SU-DHL-6 (cell line): ENCODE data around the gene BMP6.

Experiments
- H2AFZ ChIP-seq: fragments of 200-600 bp; sonication (generic); 2 replicates; pipeline ENCODE4 v1.6.1; 2014; ENCODE audit warnings: low read depth, mild to moderate bottlenecking, moderate library complexity, mixed read lengths, antibody characterized with exemption, low read length; ENCODE audit not compliant: severe bottlenecking
- H3F3A ChIP-seq: fragments of 200-600 bp; shearing (Covaris generic); 2 replicates; pipeline ENCODE4 v1.6.0; 2016; ENCODE audit warnings: antibody characterized with exemption, mild to moderate bottlenecking; ENCODE audit not compliant: insufficient read depth
- H3K27ac ChIP-seq: fragments of 200-600 bp; sonication (generic); 2 replicates; pipeline ENCODE4 v1.5.1; 2016; ENCODE audit warnings: low read depth, mild to moderate bottlenecking, low read length, moderate library complexity, mixed read lengths
- H3K27me3 ChIP-seq: fragments of 200-600 bp; sonication (generic), shearing (Covaris generic); 2 replicates; pipeline ENCODE4 v1.6.0; 2014; ENCODE audit warnings: mild to moderate bottlenecking, low read length
- H3K36me3 ChIP-seq: fragments of 200-600 bp; sonication (generic); 2 replicates; pipeline ENCODE4 v1.6.1; 2014; ENCODE audit warnings: mild to moderate bottlenecking, low read length, mixed read lengths
- H3K4me2 ChIP-seq: fragments of 300-600, 200-600 bp; shearing (Covaris generic), sonication (generic); 2 replicates; pipeline ENCODE4 v1.6.0; 2014; ENCODE audit warnings: low read length, low read depth, mild to moderate bottlenecking; ENCODE audit not compliant: poor library complexity, severe bottlenecking
- H3K4me3 ChIP-seq: fragments of 200-600 bp; sonication (generic); 2 replicates; pipeline ENCODE4 v1.5.1; 2014; ENCODE audit warnings: antibody characterized with exemption, low read length, mild to moderate bottlenecking, mixed read lengths; ENCODE audit not compliant: insufficient read depth, poor library complexity, severe bottlenecking
- H3K79me2 ChIP-seq: fragments of 200-600 bp; sonication (generic); 2 replicates; pipeline ENCODE4 v1.6.1; 2014; ENCODE audit warnings: mild to moderate bottlenecking, low read length, moderate library complexity; ENCODE audit not compliant: insufficient read depth
- H3K9ac ChIP-seq: fragments of 200-600 bp; sonication (generic); 2 replicates; pipeline ENCODE4 v1.7.0; 2014; ENCODE audit warnings: mild to moderate bottlenecking, low read length
- H3K9me2 ChIP-seq: fragments of 200-600 bp; sonication (generic); replicated peaks from 2 replicates; pipeline ENCODE4 v1.6.1; 2014; ENCODE audit warnings: low read length; ENCODE audit not compliant: insufficient read depth
- H3K9me3 ChIP-seq: fragments of 200-600 bp; sonication (generic); 2 replicates; pipeline ENCODE4 v1.6.1; 2014; ENCODE audit warnings: low read length, mixed read lengths; ENCODE audit not compliant: insufficient read depth
- H4K20me1 ChIP-seq: fragments of 200-600 bp; sonication (generic); 2 replicates; pipeline ENCODE4 v1.6.1; 2014; ENCODE audit warnings: low read depth, mild to moderate bottlenecking, antibody characterized with exemption, low read length, moderate library complexity, mixed read lengths
- CTCF ChIP-seq: fragments of 200-600 bp; sonication (generic); IDR thresholded peaks from one replicate; pipeline ENCODE4 v1.5.1; 2017; ENCODE audit warnings: antibody characterized with exemption, mild to moderate bottlenecking, low read length, moderate library complexity; ENCODE audit not compliant: insufficient read depth, poor library complexity, severe bottlenecking
- EZH2phosphoT487 ChIP-seq: fragments of 200-600 bp; sonication (generic), shearing (Covaris generic); conservative IDR thresholded peaks from 2 replicates; pipeline ENCODE4 v1.6.1; 2018; ENCODE audit warnings: mild to moderate bottlenecking, antibody characterized with exemption, low read length, moderate library complexity, mixed read lengths

BMP6 gene

GRCh38 chr6:7803214-7803613 lies 77.3 kb downstream of the BMP6 start:
- TF ChIP-seq EZH2phosphoT487 (no peak), CTCF (no peak)
- Histone ChIP-seq H3K9me3 (no peaks in the 10 kb centered on the region), H3K27me3 (no peaks in the 10 kb centered on the region), H3K9me2 (no peaks in the 10 kb centered on the region), H2AFZ (no peak overlapping the region), H3K27ac (no peak overlapping the region), H3K4me2 (no peak overlapping the region), H3K79me2 (no peaks in the 10 kb centered on the region), H3K9ac (no peak overlapping the region), H3K36me3 (no peaks in the 10 kb centered on the region), H3K4me3 (no peak overlapping the region), H3F3A (no peaks in the 10 kb centered on the region), H4K20me1 (no peaks in the 10 kb centered on the region)

- H2AFZ ChIP-seq, result no peak overlapping the region
- H3K9me2 ChIP-seq, result no peaks in the 10 kb centered on the region
- no peaks in the 10 kb centered on the region for H3K79me2 ChIP-seq
- no peak overlapping the region for H3K4me2 ChIP-seq
- no peaks in the 10 kb centered on the region for H3K9me3 ChIP-seq
- no peaks in the 10 kb centered on the region for H4K20me1 ChIP-seq
- H3K36me3 ChIP-seq, result no peaks in the 10 kb centered on the region
- no peak overlapping the region for H3K4me3 ChIP-seq
- no peak overlapping the region for H3K9ac ChIP-seq
- TF ChIP-seq CTCF, result no peak
- no peak for TF ChIP-seq EZH2phosphoT487
- H3K27ac ChIP-seq, result no peak overlapping the region
- H3F3A ChIP-seq, result no peaks in the 10 kb centered on the region
- no peaks in the 10 kb centered on the region for H3K27me3 ChIP-seq
These were observed 79.4 kb downstream of the BMP6 start for GRCh38 chr6:7805078-7805849.

- no peaks in the 10 kb centered on the region for H3K79me2 ChIP-seq
- no peaks in the 10 kb centered on the region for H3K9me3 ChIP-seq
- no peaks in the 10 kb centered on the region for H3K9me2 ChIP-seq
- no peak overlapping the region for H3K27ac ChIP-seq
- no peak overlapping the region for H3K4me2 ChIP-seq
- no peak overlapping the region for H3K9ac ChIP-seq
- no peak overlapping the region for H3K4me3 ChIP-seq
- no peaks in the 10 kb centered on the region for H4K20me1 ChIP-seq
- H2AFZ ChIP-seq, result no peak overlapping the region
- H3K27me3 ChIP-seq, result no peaks in the 10 kb centered on the region
- H3F3A ChIP-seq, result no peaks in the 10 kb centered on the region
- no peak for TF ChIP-seq CTCF
- no peak for TF ChIP-seq EZH2phosphoT487
- H3K36me3 ChIP-seq, result no peaks in the 10 kb centered on the region
These were observed 79.9 kb downstream of the BMP6 start for GRCh38 chr6:7805850-7806214.
